SU-DHL-6 (cell line): Measurements from ENCODE around the gene CYP19A1.

ENCODE experiments used
- H2AFZ ChIP-seq: fragments of 200-600 bp; sonication (generic); 2 replicates; pipeline ENCODE4 v1.6.1; 2014; ENCODE audit warnings: low read depth, mild to moderate bottlenecking, moderate library complexity, mixed read lengths, antibody characterized with exemption, low read length; ENCODE audit not compliant: severe bottlenecking
- H3F3A ChIP-seq: fragments of 200-600 bp; shearing (Covaris generic); 2 replicates; pipeline ENCODE4 v1.6.0; 2016; ENCODE audit warnings: antibody characterized with exemption, mild to moderate bottlenecking; ENCODE audit not compliant: insufficient read depth
- H3K27ac ChIP-seq: fragments of 200-600 bp; sonication (generic); 2 replicates; pipeline ENCODE4 v1.5.1; 2016; ENCODE audit warnings: low read depth, mild to moderate bottlenecking, low read length, moderate library complexity, mixed read lengths
- H3K27me3 ChIP-seq: fragments of 200-600 bp; sonication (generic), shearing (Covaris generic); 2 replicates; pipeline ENCODE4 v1.6.0; 2014; ENCODE audit warnings: mild to moderate bottlenecking, low read length
- H3K36me3 ChIP-seq: fragments of 200-600 bp; sonication (generic); 2 replicates; pipeline ENCODE4 v1.6.1; 2014; ENCODE audit warnings: mild to moderate bottlenecking, low read length, mixed read lengths
- H3K4me2 ChIP-seq: fragments of 300-600, 200-600 bp; shearing (Covaris generic), sonication (generic); 2 replicates; pipeline ENCODE4 v1.6.0; 2014; ENCODE audit warnings: low read length, low read depth, mild to moderate bottlenecking; ENCODE audit not compliant: poor library complexity, severe bottlenecking
- H3K4me3 ChIP-seq: fragments of 200-600 bp; sonication (generic); 2 replicates; pipeline ENCODE4 v1.5.1; 2014; ENCODE audit warnings: antibody characterized with exemption, low read length, mild to moderate bottlenecking, mixed read lengths; ENCODE audit not compliant: insufficient read depth, poor library complexity, severe bottlenecking
- H3K79me2 ChIP-seq: fragments of 200-600 bp; sonication (generic); 2 replicates; pipeline ENCODE4 v1.6.1; 2014; ENCODE audit warnings: mild to moderate bottlenecking, low read length, moderate library complexity; ENCODE audit not compliant: insufficient read depth
- H3K9ac ChIP-seq: fragments of 200-600 bp; sonication (generic); 2 replicates; pipeline ENCODE4 v1.7.0; 2014; ENCODE audit warnings: mild to moderate bottlenecking, low read length
- H3K9me2 ChIP-seq: fragments of 200-600 bp; sonication (generic); replicated peaks from 2 replicates; pipeline ENCODE4 v1.6.1; 2014; ENCODE audit warnings: low read length; ENCODE audit not compliant: insufficient read depth
- H3K9me3 ChIP-seq: fragments of 200-600 bp; sonication (generic); 2 replicates; pipeline ENCODE4 v1.6.1; 2014; ENCODE audit warnings: low read length, mixed read lengths; ENCODE audit not compliant: insufficient read depth
- H4K20me1 ChIP-seq: fragments of 200-600 bp; sonication (generic); 2 replicates; pipeline ENCODE4 v1.6.1; 2014; ENCODE audit warnings: low read depth, mild to moderate bottlenecking, antibody characterized with exemption, low read length, moderate library complexity, mixed read lengths
- EZH2phosphoT487 ChIP-seq: fragments of 200-600 bp; sonication (generic), shearing (Covaris generic); conservative IDR thresholded peaks from 2 replicates; pipeline ENCODE4 v1.6.1; 2018; ENCODE audit warnings: mild to moderate bottlenecking, antibody characterized with exemption, low read length, moderate library complexity, mixed read lengths
- TF ChIP-seq, protein P1 (sequence below): fragments of 200-600 bp; sonication (generic); IDR thresholded peaks from one replicate; pipeline ENCODE4 v1.5.1; 2017; ENCODE audit warnings: antibody characterized with exemption, mild to moderate bottlenecking, low read length, moderate library complexity; ENCODE audit not compliant: insufficient read depth, poor library complexity, severe bottlenecking

Gene CYP19A1

DNA sequence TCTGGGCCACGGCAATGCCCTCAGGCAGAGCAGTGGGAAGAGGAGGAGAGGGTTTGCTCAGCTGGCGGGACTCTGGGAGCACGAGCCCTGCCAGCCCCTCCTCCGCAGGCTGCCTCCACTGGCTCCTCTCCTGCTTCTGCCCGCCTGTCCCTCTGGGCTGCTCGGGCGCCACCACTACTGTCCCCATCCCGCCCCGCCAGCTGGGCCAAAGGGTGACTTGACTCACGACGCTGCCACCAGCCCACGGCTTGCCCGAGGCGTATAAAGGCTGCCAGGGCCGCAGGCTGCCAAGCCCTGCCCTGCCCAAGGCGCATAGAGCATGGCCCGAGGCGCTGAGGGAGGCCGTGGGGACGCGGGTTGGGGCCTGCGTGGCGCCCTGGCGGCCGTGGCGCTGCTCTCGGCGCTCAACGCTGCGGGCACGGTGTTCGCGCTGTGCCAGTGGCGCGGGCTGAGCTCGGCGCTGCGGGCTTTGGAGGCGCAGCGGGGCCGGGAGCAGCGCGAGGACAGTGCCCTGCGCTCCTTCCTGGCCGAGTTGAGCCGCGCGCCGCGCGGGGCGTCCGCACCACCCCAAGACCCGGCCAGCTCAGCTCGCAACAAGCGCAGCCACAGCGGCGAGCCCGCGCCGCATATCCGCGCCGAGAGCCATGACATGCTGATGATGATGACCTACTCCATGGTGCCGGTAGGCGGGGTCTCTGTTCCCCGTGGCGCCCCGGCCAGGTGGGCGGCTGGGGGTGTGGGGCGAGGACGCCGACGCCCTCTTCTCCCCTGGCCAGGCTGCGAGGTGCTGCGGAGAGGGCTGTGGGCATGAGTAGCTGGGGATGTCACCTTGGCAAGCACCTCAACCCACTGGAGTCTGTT is 3.2 kb upstream of the CYP19A1 start, which contains the start of gene GLDN:
GLDN (plus strand) TSS at position 290 of the 861 bp plus-strand sequence; CDS start at position 320, 30 bp downstream.
- Histone ChIP-seq H3K4me2 (no peak within 1 kb of the TSS), H4K20me1 (no peaks in the 10 kb centered on the region), H3K36me3 (no peaks in the 10 kb centered on the region), H3K27me3 (no peaks in the 10 kb centered on the region), H3F3A (no peaks in the 10 kb centered on the region), H3K9me3 (no peaks in the 10 kb centered on the region), H3K9me2 (no peaks in the 10 kb centered on the region), H2AFZ (no peak within 1 kb of the TSS), H3K27ac (no peak within 1 kb of the TSS), H3K9ac (no peak within 1 kb of the TSS), H3K4me3 (no peak within 1 kb of the TSS), H3K79me2 (no peaks in the 10 kb centered on the region)
- no peak for TF ChIP-seq EZH2phosphoT487
- TF ChIP-seq, protein P1, sequence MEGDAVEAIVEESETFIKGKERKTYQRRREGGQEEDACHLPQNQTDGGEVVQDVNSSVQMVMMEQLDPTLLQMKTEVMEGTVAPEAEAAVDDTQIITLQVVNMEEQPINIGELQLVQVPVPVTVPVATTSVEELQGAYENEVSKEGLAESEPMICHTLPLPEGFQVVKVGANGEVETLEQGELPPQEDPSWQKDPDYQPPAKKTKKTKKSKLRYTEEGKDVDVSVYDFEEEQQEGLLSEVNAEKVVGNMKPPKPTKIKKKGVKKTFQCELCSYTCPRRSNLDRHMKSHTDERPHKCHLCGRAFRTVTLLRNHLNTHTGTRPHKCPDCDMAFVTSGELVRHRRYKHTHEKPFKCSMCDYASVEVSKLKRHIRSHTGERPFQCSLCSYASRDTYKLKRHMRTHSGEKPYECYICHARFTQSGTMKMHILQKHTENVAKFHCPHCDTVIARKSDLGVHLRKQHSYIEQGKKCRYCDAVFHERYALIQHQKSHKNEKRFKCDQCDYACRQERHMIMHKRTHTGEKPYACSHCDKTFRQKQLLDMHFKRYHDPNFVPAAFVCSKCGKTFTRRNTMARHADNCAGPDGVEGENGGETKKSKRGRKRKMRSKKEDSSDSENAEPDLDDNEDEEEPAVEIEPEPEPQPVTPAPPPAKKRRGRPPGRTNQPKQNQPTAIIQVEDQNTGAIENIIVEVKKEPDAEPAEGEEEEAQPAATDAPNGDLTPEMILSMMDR, result no peak

DNA sequence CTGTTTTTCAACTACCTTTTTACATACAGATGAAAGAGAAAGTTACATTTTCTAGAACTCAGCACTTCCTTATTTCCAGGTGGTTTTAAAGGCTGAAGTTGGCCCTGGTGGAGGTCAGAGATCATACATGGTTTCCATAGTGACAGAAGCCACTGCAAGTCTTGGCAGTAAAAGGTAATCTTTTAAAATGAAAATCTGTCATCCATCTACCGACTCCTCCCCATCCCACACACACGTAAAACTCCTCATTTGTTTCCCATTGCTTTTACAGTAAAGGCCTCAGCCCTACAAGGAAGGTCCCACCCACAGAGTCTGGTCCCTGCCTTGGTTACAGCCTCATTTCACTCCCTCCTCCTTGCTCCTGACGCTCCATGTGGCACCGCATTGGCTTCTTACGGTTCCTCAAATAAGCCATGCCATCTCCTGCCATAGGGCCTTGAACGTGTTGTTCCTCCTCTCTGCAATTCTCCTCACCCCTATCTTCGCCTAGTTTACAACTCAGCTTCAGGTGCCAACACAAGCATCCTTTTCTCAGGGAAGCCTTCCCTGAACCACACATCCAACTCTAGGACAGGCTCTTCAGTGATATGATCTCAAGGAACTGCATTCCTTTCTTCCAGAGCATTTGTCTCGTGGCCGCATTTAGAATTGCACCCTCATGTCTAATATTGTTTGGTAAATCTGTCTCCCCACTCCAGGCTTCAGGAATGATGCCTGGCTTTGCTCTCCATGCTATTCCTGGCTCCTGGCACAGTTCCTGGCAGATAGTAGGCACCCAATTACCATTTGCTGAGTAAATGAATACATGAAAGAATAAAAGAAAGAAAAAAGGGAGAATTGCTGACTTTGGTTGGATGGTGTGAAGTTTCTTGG is 2.6 kb downstream of the CYP19A1 start:
- Histone ChIP-seq H4K20me1 (no peaks in the 10 kb centered on the region), H3K9ac (no peak overlapping the region), H3K27me3 (no peaks in the 10 kb centered on the region), H3K4me2 (no peak overlapping the region), H3K79me2 (no peaks in the 10 kb centered on the region), H3K4me3 (no peak overlapping the region), H3K9me3 (no peaks in the 10 kb centered on the region), H2AFZ (no peak overlapping the region), H3K27ac (no peak overlapping the region), H3K36me3 (no peaks in the 10 kb centered on the region), H3F3A (no peaks in the 10 kb centered on the region), H3K9me2 (no peaks in the 10 kb centered on the region)
- TF ChIP-seq, protein P1, result no peak
- TF ChIP-seq EZH2phosphoT487, result no peak

DNA sequence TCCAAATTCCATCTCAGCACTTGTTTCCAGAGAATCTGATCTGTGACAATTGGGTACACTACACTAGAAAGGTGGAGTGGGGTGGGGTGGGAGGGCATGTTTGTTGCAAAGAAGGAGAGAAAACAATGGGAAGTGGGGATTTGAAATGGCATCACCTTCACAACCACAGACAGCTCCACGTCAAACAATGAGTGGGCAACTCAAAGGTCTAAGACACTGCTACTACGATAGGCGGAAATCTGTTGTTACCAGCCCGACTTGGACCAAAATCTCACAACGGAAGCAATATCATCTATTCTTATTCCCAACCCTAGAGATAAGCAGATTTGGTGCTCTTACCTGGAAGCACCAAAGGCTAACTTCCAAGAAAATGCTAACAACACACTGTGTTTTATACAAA is 3.3 kb downstream of the CYP19A1 start:
- Histone ChIP-seq H3K9me2 (no peaks in the 10 kb centered on the region), H3F3A (no peaks in the 10 kb centered on the region), H3K36me3 (no peaks in the 10 kb centered on the region), H3K79me2 (no peaks in the 10 kb centered on the region), H3K9ac (no peak overlapping the region), H3K4me3 (no peak overlapping the region), H3K9me3 (no peaks in the 10 kb centered on the region), H4K20me1 (no peaks in the 10 kb centered on the region), H3K4me2 (no peak overlapping the region), H3K27me3 (no peaks in the 10 kb centered on the region), H2AFZ (no peak overlapping the region), H3K27ac (no peak overlapping the region)
- TF ChIP-seq, protein P1, result no peak
- no peak for TF ChIP-seq EZH2phosphoT487
